ENCODE data around the gene CAMSAP1.

DNA sequence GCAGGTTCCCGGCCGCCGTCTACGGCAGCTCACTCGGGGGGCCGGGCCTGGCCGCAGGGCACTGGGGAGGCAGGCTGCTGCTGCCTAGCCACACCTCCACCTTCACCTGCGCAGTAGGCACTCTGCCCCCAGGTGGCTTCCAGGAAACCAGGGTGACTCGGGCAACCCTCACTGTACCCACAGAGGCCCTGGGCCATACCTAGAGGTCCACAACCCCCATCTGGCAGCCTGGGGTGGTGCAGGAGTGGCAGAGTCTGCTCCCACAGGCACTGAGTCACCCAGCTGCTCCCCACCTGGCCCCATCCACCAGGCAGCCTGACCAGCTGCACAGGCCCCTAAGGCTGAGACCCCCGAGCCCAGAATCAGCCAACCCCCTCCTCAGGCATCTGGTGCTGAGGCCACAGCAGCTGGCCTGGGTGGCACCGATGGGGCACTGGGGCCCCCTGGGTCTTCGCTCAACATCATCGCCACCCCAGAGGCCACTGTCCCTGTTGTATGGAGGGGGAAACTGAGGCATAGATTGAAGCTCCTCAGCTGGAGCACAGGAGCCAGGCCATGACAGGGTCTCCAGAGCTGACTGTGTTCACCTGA, 135.2 kb downstream of the CAMSAP1 start:
- TF ChIP-seq, protein P1, sequence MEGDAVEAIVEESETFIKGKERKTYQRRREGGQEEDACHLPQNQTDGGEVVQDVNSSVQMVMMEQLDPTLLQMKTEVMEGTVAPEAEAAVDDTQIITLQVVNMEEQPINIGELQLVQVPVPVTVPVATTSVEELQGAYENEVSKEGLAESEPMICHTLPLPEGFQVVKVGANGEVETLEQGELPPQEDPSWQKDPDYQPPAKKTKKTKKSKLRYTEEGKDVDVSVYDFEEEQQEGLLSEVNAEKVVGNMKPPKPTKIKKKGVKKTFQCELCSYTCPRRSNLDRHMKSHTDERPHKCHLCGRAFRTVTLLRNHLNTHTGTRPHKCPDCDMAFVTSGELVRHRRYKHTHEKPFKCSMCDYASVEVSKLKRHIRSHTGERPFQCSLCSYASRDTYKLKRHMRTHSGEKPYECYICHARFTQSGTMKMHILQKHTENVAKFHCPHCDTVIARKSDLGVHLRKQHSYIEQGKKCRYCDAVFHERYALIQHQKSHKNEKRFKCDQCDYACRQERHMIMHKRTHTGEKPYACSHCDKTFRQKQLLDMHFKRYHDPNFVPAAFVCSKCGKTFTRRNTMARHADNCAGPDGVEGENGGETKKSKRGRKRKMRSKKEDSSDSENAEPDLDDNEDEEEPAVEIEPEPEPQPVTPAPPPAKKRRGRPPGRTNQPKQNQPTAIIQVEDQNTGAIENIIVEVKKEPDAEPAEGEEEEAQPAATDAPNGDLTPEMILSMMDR (IDR thresholded peaks at IDR 0.05) = no peak
- no peak for TF ChIP-seq EZH2 (IDR thresholded peaks at IDR 0.05; ENCODE audit: borderline replicate concordance, insufficient read depth, low read depth, low read length, poor library complexity, severe bottlenecking)
